Caco-2 (cell line): Measurements from ENCODE around the gene NUDT16. TPM values are rescaled to one million over a fixed set of nuclear protein-coding genes. Genes with fewer than 3 reads are reported as not detected.

ENCODE experiments used
- BruUV-seq: library from RNA; stranded (reverse); fragments of 400-500 nt; replicated peaks from 2 replicates; lab custom pipeline; 2021; lab: Mats Ljungman, UMichigan
- CTCF ChIA-PET: fragments of 300-600 bp; sonication (Branson Sonifier 250); formaldehyde crosslinking; loops from one replicate; lab custom pipeline; 2022; ENCODE audit warnings: antibody characterized with exemption; lab: Charles Lee
- POLR2A ChIA-PET: fragments of 300-600 bp; sonication (Branson Sonifier 250); formaldehyde crosslinking; loops from one replicate; lab custom pipeline; 2022; ENCODE audit warnings: antibody characterized with exemption; lab: Charles Lee
- DNase-seq, 2 experiments: peaks; one replicate each; pipeline versions ENCODE4 v3.0.0 to v3.0.0-alpha.2; 2020 to 2022
- H3K27me3 ChIP-seq: replicated peaks from 2 replicates; pipeline ENCODE4 v1.6.0; 2011; ENCODE audit warnings: low read length; ENCODE audit not compliant: control insufficient read depth, insufficient read depth
- H3K36me3 ChIP-seq: 2 replicates; pipeline ENCODE4 v1.5.1; 2011; ENCODE audit warnings: low read length; ENCODE audit not compliant: control insufficient read depth, insufficient read depth
- H3K4me1 ChIP-seq: fragments of 250-450 bp; sonication (Bioruptor Pico); 2 replicates; pipeline ENCODE4 v1.5.1; 2020; ENCODE audit warnings: mild to moderate bottlenecking
- H3K4me3 ChIP-seq: 2 replicates; pipeline ENCODE4 v1.5.1; 2011; ENCODE audit warnings: low read depth, mild to moderate bottlenecking, control low read depth, low read length
- H3K9me3 ChIP-seq: fragments of 250-450 bp; sonication (Bioruptor Pico); 2 replicates; pipeline ENCODE4 v1.5.1; 2020; ENCODE audit warnings: mild to moderate bottlenecking, moderate library complexity
- H3K27ac Mint-ChIP-seq: one replicate; pipeline ENCODE4 v1.8.0; 2022; ENCODE audit warnings: mixed read lengths; ENCODE audit not compliant: unreplicated experiment
- H3K27me3 Mint-ChIP-seq: one replicate; pipeline ENCODE4 v1.8.0; 2022; ENCODE audit warnings: mixed read lengths; ENCODE audit not compliant: insufficient read depth, unreplicated experiment
- H3K36me3 Mint-ChIP-seq: one replicate; pipeline ENCODE4 v1.8.0; 2022; ENCODE audit warnings: mild to moderate bottlenecking, mixed read lengths; ENCODE audit not compliant: insufficient read depth, unreplicated experiment
- H3K4me1 Mint-ChIP-seq: one replicate; pipeline ENCODE4 v1.8.0; 2022; ENCODE audit warnings: low read depth, mixed read lengths; ENCODE audit not compliant: unreplicated experiment
- H3K4me3 Mint-ChIP-seq: one replicate; pipeline ENCODE4 v1.8.0; 2022; ENCODE audit warnings: mild to moderate bottlenecking, moderate library complexity, mixed read lengths; ENCODE audit not compliant: unreplicated experiment
- H3K9me3 Mint-ChIP-seq: one replicate; pipeline ENCODE4 v1.8.0; 2022; ENCODE audit warnings: mixed read lengths; ENCODE audit not compliant: unreplicated experiment
- CTCF ChIP-seq, 2 experiments: fragments of 200-600 bp in 1 of 2; IDR thresholded peaks; 1 replicate in 1 of 2; 2 replicates in 1 of 2; pipeline versions ENCODE4 v1.5.1 to v1.8.0; 2011 to 2022; ENCODE audit warnings: antibody characterized with exemption in 1 of 2, control low read depth in 1 of 2, inconsistent platforms in 1 of 2, low read depth in 1 of 2, low read length in 1 of 2, mild to moderate bottlenecking in 1 of 2, moderate library complexity in 1 of 2; ENCODE audit not compliant: insufficient read depth in 1 of 2, severe bottlenecking in 1 of 2, unreplicated experiment in 1 of 2
- intact Hi-C: fragments of 100-400 bp; cut with micrococcal nuclease; formaldehyde crosslinking; loops from one replicate; pipeline ENCODE4 v1.10.0; 2022; ENCODE audit not compliant: unreplicated experiment
- total RNA-seq: library from RNA; stranded (reverse); gene quantifications from 2 replicates; pipeline ENCODE4 v1.2.3, GENCODE V29; 2022

The NUDT16 gene
- total RNA-seq, 1 experiment from 2014 or later: 16.6 TPM

GRCh38 chr3:131421957-131422498 is 40.5 kb downstream of the NUDT16 start:
- Mint-ChIP-seq H3K27ac (no peak overlapping the region), H3K36me3 (no peaks in the 10 kb centered on the region), H3K4me3 (no peak overlapping the region), H3K4me1 (no peaks in the 10 kb centered on the region), H3K27me3 (peaks cover 9% of the 10 kb centered on the region), H3K9me3 (no peaks in the 10 kb centered on the region)
- TF ChIP-seq CTCF (IDR thresholded peaks at IDR 0.05; ENCODE audit: insufficient read depth in 1 of 2, low read depth in 1 of 2, low read length in 1 of 2, severe bottlenecking in 1 of 2, unreplicated experiment in 1 of 2): no peak
- Histone ChIP-seq H3K4me1 (no peaks in the 10 kb centered on the region), H3K4me3 (no peak overlapping the region), H3K36me3 (no peaks in the 10 kb centered on the region), H3K9me3 (no peaks in the 10 kb centered on the region), H3K27me3 (no peaks in the 10 kb centered on the region)
- ChIA-PET CTCF (no interaction called here), POLR2A (no interaction called here)
- DNase-seq: no peak
- no TSS peak for BruUV-seq
- intact Hi-C loops: no loop called here

- peaks cover 8% of the 10 kb centered on the region for H3K4me1 Mint-ChIP-seq
- Histone ChIP-seq H3K36me3 (no peaks in the 10 kb centered on the region), H3K27me3 (no peaks in the 10 kb centered on the region), H3K4me1 (no peaks in the 10 kb centered on the region), H3K4me3 (no peak overlapping the region), H3K9me3 (no peaks in the 10 kb centered on the region)
- ChIA-PET POLR2A (no interaction called here), CTCF (no interaction called here)
- intact Hi-C loops: no loop called here
- no peak for TF ChIP-seq CTCF (IDR thresholded peaks at IDR 0.05; ENCODE audit: insufficient read depth in 1 of 2, low read depth in 1 of 2, low read length in 1 of 2, severe bottlenecking in 1 of 2, unreplicated experiment in 1 of 2)
- H3K9me3 Mint-ChIP-seq: no peaks in the 10 kb centered on the region
- H3K27ac Mint-ChIP-seq: no peak overlapping the region
- no peaks in the 10 kb centered on the region for H3K27me3 Mint-ChIP-seq
- H3K36me3 Mint-ChIP-seq: no peaks in the 10 kb centered on the region
- no peak overlapping the region for H3K4me3 Mint-ChIP-seq
- no TSS peak for BruUV-seq
- DNase-seq: no peak
These were observed 45.7 kb downstream of the NUDT16 start for GRCh38 chr3:131427226-131427625.

GRCh38 chr3:131431754-131432153 is 50.2 kb downstream of the NUDT16 start:
- Histone ChIP-seq H3K4me1 (no peaks in the 10 kb centered on the region), H3K9me3 (no peaks in the 10 kb centered on the region), H3K27me3 (no peaks in the 10 kb centered on the region), H3K4me3 (no peak overlapping the region), H3K36me3 (no peaks in the 10 kb centered on the region)
- Mint-ChIP-seq H3K36me3 (no peaks in the 10 kb centered on the region), H3K4me1 (peaks cover 16% of the 10 kb centered on the region), H3K9me3 (no peaks in the 10 kb centered on the region), H3K27ac (no peak overlapping the region), H3K4me3 (no peak overlapping the region), H3K27me3 (peaks cover 3% of the 10 kb centered on the region)
- intact Hi-C loops: no loop called here
- DNase-seq: no peak
- ChIA-PET POLR2A (interaction anchor here (0.7 kb wide), 1 partner anchor 51 kb away, joined by 3 read pairs; no protein-coding TSS in a partner anchor), CTCF (no interaction called here)
- TF ChIP-seq CTCF (IDR thresholded peaks at IDR 0.05; ENCODE audit: insufficient read depth in 1 of 2, low read depth in 1 of 2, low read length in 1 of 2, severe bottlenecking in 1 of 2, unreplicated experiment in 1 of 2): no peak
- no TSS peak for BruUV-seq
